Head of caudate nucleus (tissue), 42 donors: ENCODE measurements around the gene MAGEA11.
"Not testable (repeated sequence)": the region's sequence is repeated elsewhere in the genome, so short reads cannot be mapped to it uniquely, and the experiment has no call there.

ENCODE experiments used
- DNase-seq, 42 donors: peaks; one replicate each; pipeline versions ENCODE4 v3.0.0 to v3.0.0-alpha.2; 2020 to 2021; ENCODE audit warnings: mixed read lengths in 7 of 42
- intact Hi-C: fragments of 100-400 bp; cut with DNase I; formaldehyde crosslinking; loops from one replicate; pipeline ENCODE4 v1.15.0; 2022

MAGEA11 gene

GRCh38 chrX:149715468-149715867 lies 3.6 kb downstream of the MAGEA11 start:
- DNase-seq: no peak
- intact Hi-C loops: no loop called here

- DNase-seq: peak in 1 of 42 donors; percentile 18
- intact Hi-C loops: no loop called here
Observed at GRCh38 chrX:149716632-149717031, 4.8 kb downstream of the MAGEA11 start.

- intact Hi-C loops: no loop called here
- DNase-seq: no peak
Observed at GRCh38 chrX:149717803-149718202, 5.9 kb downstream of the MAGEA11 start.

GRCh38 chrX:149718757-149719156 lies 6.9 kb downstream of the MAGEA11 start:
- intact Hi-C loops: no loop called here
- DNase-seq: peak in 2 of 42 donors; percentile 8 to 18

GRCh38 chrX:149720021-149720689 lies 8.3 kb downstream of the MAGEA11 start:
- DNase-seq: peak in 1 of 42 donors; percentile 12
- intact Hi-C loops: no loop called here

- intact Hi-C loops, DNase-seq: not testable (repeated sequence)
Observed at GRCh38 chrX:149721241-149721640, 9.4 kb downstream of the MAGEA11 start.

GRCh38 chrX:149721778-149722177 lies 9.9 kb downstream of the MAGEA11 start:
- DNase-seq: no peak
- intact Hi-C loops: no loop called here

GRCh38 chrX:149723583-149724118 lies 11.8 kb downstream of the MAGEA11 start:
- DNase-seq, intact Hi-C loops: not testable (repeated sequence)

GRCh38 chrX:149727308-149727707 lies 15.4 kb downstream of the MAGEA11 start:
- DNase-seq, intact Hi-C loops: not testable (repeated sequence)

- DNase-seq, intact Hi-C loops: not testable (repeated sequence)
Observed at GRCh38 chrX:149742269-149742668, 30.4 kb downstream of the MAGEA11 start.

GRCh38 chrX:149746390-149747007 lies 34.6 kb downstream of the MAGEA11 start:
- not testable (repeated sequence) for DNase-seq

GRCh38 chrX:149757206-149758067 lies 45.6 kb downstream of the MAGEA11 start:
- no peak for DNase-seq
- intact Hi-C loops: no loop called here

More at GRCh38 chrX:149746390-149747007, 34.6 kb downstream of the MAGEA11 start:
- intact Hi-C loops: not testable (repeated sequence)

GRCh38 chrX:149758068-149758714 lies 46.3 kb downstream of the MAGEA11 start:
- peak in 1 of 42 donors; percentile 23 for DNase-seq
- intact Hi-C loops: no loop called here

GRCh38 chrX:149758715-149759078 lies 46.8 kb downstream of the MAGEA11 start:
- peak in 2 of 42 donors; percentile 4 to 33 for DNase-seq
- intact Hi-C loops: not testable (repeated sequence)

GRCh38 chrX:149759824-149760223 lies 48.0 kb downstream of the MAGEA11 start:
- DNase-seq: peak in 1 of 42 donors; percentile 6
- intact Hi-C loops: no loop called here

GRCh38 chrX:149760965-149761364 lies 49.1 kb downstream of the MAGEA11 start:
- intact Hi-C loops: no loop called here
- no peak for DNase-seq

- DNase-seq, intact Hi-C loops: not testable (repeated sequence)
Observed at GRCh38 chrX:149761858-149762674, 50.2 kb downstream of the MAGEA11 start.
